Upper lobe of left lung (tissue), 6 donors: ENCODE results near the gene IL1R1. TPM values are rescaled to one million over a fixed set of nuclear protein-coding genes. Genes with fewer than 3 reads are reported as not detected.
A peak's percentile ranks its signal among the peaks of the same experiment; 100 is the strongest.

Experiments used
- ATAC-seq, 2 donors: fragments of 200-7000 bp; cut with Tn5 transposase; one replicate each; pipeline ENCODE4 v1.9.1; 2022; ENCODE audit warnings: mild to moderate bottlenecking in 2 of 2, moderate library complexity in 2 of 2; ENCODE audit not compliant: low FRiP score in 2 of 2
- DNase-seq, 2 donors: peaks; one replicate each; pipeline ENCODE4 v3.0.0-alpha.2; 2019 to 2020
- H3K27ac ChIP-seq, 4 donors: fragments of 200-600 bp; sonication (generic); one replicate each; pipeline ENCODE4 v1.5.1; 2016 to 2019
- H3K27me3 ChIP-seq, 4 donors: fragments of 200-600 bp; sonication (generic); one replicate each; pipeline ENCODE4 v1.5.1; 2017 to 2019
- H3K36me3 ChIP-seq, 4 donors: fragments of 200-600 bp; sonication (generic); one replicate each; pipeline ENCODE4 v1.5.1; 2016 to 2019
- H3K4me1 ChIP-seq, 4 donors: fragments of 200-600 bp; sonication (generic); one replicate each; pipeline ENCODE4 v1.5.1; 2018 to 2019
- H3K4me3 ChIP-seq, 4 donors: fragments of 200-600 bp; sonication (generic); one replicate each; pipeline ENCODE4 v1.5.1; 2017 to 2019; ENCODE audit warnings: mild to moderate bottlenecking in 2 of 4, moderate library complexity in 1 of 4
- H3K9me3 ChIP-seq, 4 donors: fragments of 200-600 bp; sonication (generic); one replicate each; pipeline ENCODE4 v1.5.1; 2018 to 2019
- CTCF ChIP-seq, 6 experiments: fragments of 450-650 bp in 4 of 6; fragments of 200-600 bp in 2 of 6; sonication (generic) in 2 of 6; IDR thresholded peaks; one replicate each; pipeline ENCODE4 v1.5.1; 2016 to 2019; ENCODE audit warnings: antibody characterized with exemption in 6 of 6
- EP300 ChIP-seq, 4 donors: sonication (generic); formaldehyde crosslinking; IDR thresholded peaks; one replicate each; pipeline ENCODE4 v1.5.1; 2017; ENCODE audit warnings: antibody characterized with exemption in 4 of 4, control low read depth in 2 of 4
- POLR2A ChIP-seq, 4 donors: fragments of 450-650 bp; IDR thresholded peaks; one replicate each; pipeline ENCODE4 v1.5.1; 2016 to 2017; ENCODE audit warnings: antibody characterized with exemption in 4 of 4, mild to moderate bottlenecking in 2 of 4
- POLR2AphosphoS5 ChIP-seq, 2 donors: sonication (generic); formaldehyde crosslinking; IDR thresholded peaks; one replicate each; pipeline ENCODE4 v1.5.1; 2017; ENCODE audit warnings: antibody characterized with exemption in 2 of 2
- WGBS, 2 donors: methylation state at CpG; one replicate each; pipeline ENCODE4 v1.1.5; 2017 to 2018; 5-methylcytosine and 5-hydroxymethylcytosine counted together
- total RNA-seq, 6 donors: library from RNA; depleted of rRNA in 4 of 6; stranded (reverse); fragments of >200 nt in 4 of 6; gene quantifications; one replicate each; pipeline versions ENCODE4 v1.1.0 to v1.2.1, GENCODE V29; 2016 to 2021
- donor health status: DM: no; HTN: no; CAD: no; lungs with moderate emphysema.
- donor health status: DM: no; HTN: yes; CAD: no; lungs with severe emphysema.

Gene IL1R1
- total RNA-seq, 6 donors from 2014 or later: 48.2 to 148 (median 111) TPM

- DNase-seq: no peak
- Histone ChIP-seq H3K4me3 (no peak overlapping the region), H3K9me3 (no peaks in the 10 kb centered on the region), H3K27me3 (no peaks in the 10 kb centered on the region), H3K4me1 (no peaks in the 10 kb centered on the region), H3K27ac (peak overlapping the region in 1 of 4 donors; percentile 38), H3K36me3 (peaks cover 27 to 100% (median 55%) of the 10 kb centered on the region in 4 donors)
- no peak for ATAC-seq
- TF ChIP-seq CTCF (IDR thresholded peaks at IDR 0.05) (no peak), EP300 (IDR thresholded peaks at IDR 0.05) (no peak)
- 70 to 89% methylated on average over 3 of the region's 3 CpGs for WGBS, 2 donors
These were observed 30.2 kb downstream of the IL1R1 start for GRCh38 chr2:102172745-102173144.

GRCh38 chr2:102176172-102176571 lies 33.6 kb downstream of the IL1R1 start:
- no peaks in the 10 kb centered on the region for H3K9me3 ChIP-seq
- H3K27me3 ChIP-seq: no peaks in the 10 kb centered on the region
- 83 to 87% methylated on average over 3 of the region's 3 CpGs for WGBS, 2 donors
- no peak for ATAC-seq
- H3K4me1 ChIP-seq: peaks cover 0 to 6% (median 0%) of the 10 kb centered on the region in 4 donors
- H3K36me3 ChIP-seq: peaks cover 27 to 81% (median 47%) of the 10 kb centered on the region in 4 donors
- H3K4me3 ChIP-seq: no peak overlapping the region
- TF ChIP-seq CTCF (IDR thresholded peaks at IDR 0.05): no peak
- TF ChIP-seq POLR2A (IDR thresholded peaks at IDR 0.05): no peak
- TF ChIP-seq EP300 (IDR thresholded peaks at IDR 0.05): no peak
- no peak for TF ChIP-seq POLR2AphosphoS5 (IDR thresholded peaks at IDR 0.05)
- DNase-seq: no peak
- H3K27ac ChIP-seq: no peak overlapping the region

- Histone ChIP-seq H3K27ac (peak overlapping the region in 1 of 4 donors; percentile 24), H3K27me3 (no peaks in the 10 kb centered on the region), H3K9me3 (no peaks in the 10 kb centered on the region), H3K4me3 (no peak overlapping the region), H3K36me3 (peaks cover 23 to 63% (median 40%) of the 10 kb centered on the region in 4 donors), H3K4me1 (peaks cover 0 to 8% (median 2%) of the 10 kb centered on the region in 4 donors)
- WGBS, 2 donors: 87 to 96% methylated on average over 7 of the region's 7 CpGs
- TF ChIP-seq EP300 (IDR thresholded peaks at IDR 0.05) (no peak), CTCF (IDR thresholded peaks at IDR 0.05) (no peak), POLR2AphosphoS5 (IDR thresholded peaks at IDR 0.05) (peak in 1 of 2 donors; percentile 10), POLR2A (IDR thresholded peaks at IDR 0.05) (no peak)
- no peak for DNase-seq
- ATAC-seq: no peak
These were observed 35.4 kb downstream of the IL1R1 start for GRCh38 chr2:102177814-102178478.

- no peak for TF ChIP-seq EP300 (IDR thresholded peaks at IDR 0.05)
- TF ChIP-seq CTCF (IDR thresholded peaks at IDR 0.05): no peak
- TF ChIP-seq POLR2AphosphoS5 (IDR thresholded peaks at IDR 0.05): no peak
- TF ChIP-seq POLR2A (IDR thresholded peaks at IDR 0.05): no peak
- Histone ChIP-seq H3K9me3 (no peaks in the 10 kb centered on the region), H3K4me3 (no peak overlapping the region), H3K4me1 (peaks cover 0 to 8% (median 3%) of the 10 kb centered on the region in 4 donors), H3K27me3 (no peaks in the 10 kb centered on the region), H3K27ac (no peak overlapping the region), H3K36me3 (peaks cover 20 to 52% (median 33%) of the 10 kb centered on the region in 4 donors)
- 74 to 80% methylated on average over 3 of the region's 3 CpGs for WGBS, 2 donors
- no peak for DNase-seq
- ATAC-seq: no peak
These were observed 36.5 kb downstream of the IL1R1 start for GRCh38 chr2:102179061-102179460.
